Liver (tissue), 9 donors: ENCODE data around the gene PLXNA2. TPM values are rescaled to one million over a fixed set of nuclear protein-coding genes. Genes with fewer than 3 reads are reported as not detected.

ENCODE experiments used
- DNase-seq: peaks from one replicate; pipeline ENCODE4 v3.0.0-alpha.2; 2017; ENCODE audit warnings: low spot score
- H3K27ac ChIP-seq, 2 donors: one replicate each; pipeline ENCODE4 v1.7.0; 2013; ENCODE audit warnings: inconsistent platforms in 2 of 2, low read length in 2 of 2, control low read depth in 1 of 2, low read depth in 1 of 2, mild to moderate bottlenecking in 1 of 2
- H3K27me3 ChIP-seq, 4 donors: one replicate each; pipeline versions ENCODE4 v1.6.1 to v1.7.0; 2013; ENCODE audit warnings: low read length in 3 of 4, inconsistent platforms in 1 of 4, mild to moderate bottlenecking in 1 of 4, moderate library complexity in 1 of 4; ENCODE audit not compliant: control insufficient read depth in 4 of 4, insufficient read depth in 4 of 4
- H3K36me3 ChIP-seq, 4 donors: one replicate each; pipeline versions ENCODE4 v1.6.1 to v1.7.0; 2013; ENCODE audit warnings: low read length in 3 of 4, mild to moderate bottlenecking in 3 of 4, low read depth in 1 of 4, moderate library complexity in 1 of 4; ENCODE audit not compliant: control insufficient read depth in 4 of 4, insufficient read depth in 3 of 4
- H3K4me1 ChIP-seq, 4 donors: one replicate each; pipeline versions ENCODE4 v1.6.1 to v1.7.0; 2013; ENCODE audit warnings: low read length in 3 of 4, mild to moderate bottlenecking in 3 of 4, moderate library complexity in 1 of 4; ENCODE audit not compliant: control insufficient read depth in 4 of 4, insufficient read depth in 4 of 4
- H3K4me3 ChIP-seq, 3 donors: one replicate each; pipeline versions ENCODE4 v1.6.1 to v1.7.0; 2013; ENCODE audit warnings: low read length in 3 of 3, control low read depth in 1 of 3, low read depth in 1 of 3, mild to moderate bottlenecking in 1 of 3
- H3K9ac ChIP-seq, 2 donors: one replicate each; pipeline ENCODE4 v1.7.0; 2013; ENCODE audit warnings: low read length in 2 of 2, mild to moderate bottlenecking in 2 of 2, moderate library complexity in 2 of 2, control low read depth in 1 of 2, low read depth in 1 of 2
- H3K9me3 ChIP-seq, 4 donors: one replicate each; pipeline versions ENCODE4 v1.6.1 to v1.7.0; 2013; ENCODE audit warnings: low read length in 3 of 4; ENCODE audit not compliant: control insufficient read depth in 4 of 4
- CTCF ChIP-seq: fragments of 150-350 bp; IDR thresholded peaks from 2 replicates; pipeline ENCODE4 v1.5.1; 2017; ENCODE audit warnings: improper control_type of control experiment, low read depth, low read length; ENCODE audit not compliant: missing input control
- EGR1 ChIP-seq, 2 donors: IDR thresholded peaks; 2 replicates each; pipeline ENCODE4 v1.6.1; 2016 to 2018; ENCODE audit warnings: antibody characterized with exemption in 2 of 2, low read depth in 2 of 2
- FOXA1 ChIP-seq: IDR thresholded peaks from 2 replicates; pipeline ENCODE4 v1.6.1; 2016; ENCODE audit warnings: antibody characterized with exemption
- GABPA ChIP-seq, 2 donors: IDR thresholded peaks in 1 of 2; conservative IDR thresholded peaks in 1 of 2; 2 replicates each; pipeline ENCODE4 v1.6.1; 2016; ENCODE audit warnings: antibody characterized with exemption in 2 of 2, mild to moderate bottlenecking in 1 of 2, moderate library complexity in 1 of 2
- HNF4A ChIP-seq, 2 donors: conservative IDR thresholded peaks; 2 replicates each; pipeline ENCODE4 v1.6.1; 2016; ENCODE audit warnings: antibody characterized with exemption in 2 of 2, mild to moderate bottlenecking in 2 of 2
- HNF4G ChIP-seq: IDR thresholded peaks from 2 replicates; pipeline ENCODE4 v1.6.1; 2016; ENCODE audit warnings: antibody characterized with exemption
- JUND ChIP-seq, 2 donors: IDR thresholded peaks; 2 replicates each; pipeline ENCODE4 v1.6.1; 2016; ENCODE audit warnings: antibody characterized with exemption in 2 of 2
- MAX ChIP-seq: IDR thresholded peaks from 2 replicates; pipeline ENCODE4 v1.6.1; 2016; ENCODE audit warnings: antibody characterized with exemption
- NR2F2 ChIP-seq: IDR thresholded peaks from 2 replicates; pipeline ENCODE4 v1.6.1; 2016; ENCODE audit warnings: antibody characterized with exemption
- RAD21 ChIP-seq, 2 donors: IDR thresholded peaks; 2 replicates each; pipeline ENCODE4 v1.6.1; 2016; ENCODE audit warnings: antibody characterized with exemption in 2 of 2, mild to moderate bottlenecking in 2 of 2
- RXRA ChIP-seq, 2 donors: IDR thresholded peaks; 2 replicates each; pipeline ENCODE4 v1.6.1; 2017 to 2018; ENCODE audit warnings: antibody characterized with exemption in 2 of 2, mild to moderate bottlenecking in 1 of 2
- SP1 ChIP-seq: IDR thresholded peaks from 2 replicates; pipeline ENCODE4 v1.6.1; 2018; ENCODE audit warnings: antibody characterized with exemption, mild to moderate bottlenecking
- TAF1 ChIP-seq: conservative IDR thresholded peaks from 2 replicates; pipeline ENCODE4 v1.6.1; 2016; ENCODE audit warnings: antibody characterized with exemption, mild to moderate bottlenecking
- YY1 ChIP-seq: IDR thresholded peaks from 2 replicates; pipeline ENCODE4 v1.6.1; 2016; ENCODE audit warnings: antibody characterized with exemption, mild to moderate bottlenecking
- ZBTB33 ChIP-seq: IDR thresholded peaks from 2 replicates; pipeline ENCODE4 v1.6.1; 2016; ENCODE audit warnings: antibody characterized with exemption
- WGBS: extraction: QIAGEN DNeasy Blood & Tissue Kit; methylation state at CpG from one replicate; pipeline ENCODE4 v1.1.7; 2013; 5-methylcytosine and 5-hydroxymethylcytosine counted together
- polyA plus RNA-seq, 2 donors: library from polyadenylated mRNA; stranded (reverse) in 1 of 2; unstranded in 1 of 2; fragments of 200-250 nt in 1 of 2; fragments of >200 nt in 1 of 2; fragmentation: Nextera tagmentation in 1 of 2; extraction: Ambion mirVana in 1 of 2; gene quantifications; one replicate each; pipeline versions ENCODE4 v1.2.1 to v1.2.3, GENCODE V29; 2013 to 2015
- total RNA-seq, 2 donors: library from RNA; depleted of rRNA; stranded (reverse); fragments of >200 nt; gene quantifications; one replicate each; pipeline ENCODE4 v1.2.3, GENCODE V29; 2014
- TF ChIP-seq, protein P1 (sequence below): IDR thresholded peaks from 2 replicates; pipeline ENCODE4 v1.6.1; 2016; ENCODE audit warnings: antibody characterized with exemption, mild to moderate bottlenecking
- donor health status: healthy.
- donor health status: healthy.
- donor health status: healthy.
- donor health status: healthy.
- donor health status: healthy.

Gene PLXNA2
- total and polyA plus RNA-seq, 4 donors, result 1.8 to 9.2 (median 2.8) TPM

DNA sequence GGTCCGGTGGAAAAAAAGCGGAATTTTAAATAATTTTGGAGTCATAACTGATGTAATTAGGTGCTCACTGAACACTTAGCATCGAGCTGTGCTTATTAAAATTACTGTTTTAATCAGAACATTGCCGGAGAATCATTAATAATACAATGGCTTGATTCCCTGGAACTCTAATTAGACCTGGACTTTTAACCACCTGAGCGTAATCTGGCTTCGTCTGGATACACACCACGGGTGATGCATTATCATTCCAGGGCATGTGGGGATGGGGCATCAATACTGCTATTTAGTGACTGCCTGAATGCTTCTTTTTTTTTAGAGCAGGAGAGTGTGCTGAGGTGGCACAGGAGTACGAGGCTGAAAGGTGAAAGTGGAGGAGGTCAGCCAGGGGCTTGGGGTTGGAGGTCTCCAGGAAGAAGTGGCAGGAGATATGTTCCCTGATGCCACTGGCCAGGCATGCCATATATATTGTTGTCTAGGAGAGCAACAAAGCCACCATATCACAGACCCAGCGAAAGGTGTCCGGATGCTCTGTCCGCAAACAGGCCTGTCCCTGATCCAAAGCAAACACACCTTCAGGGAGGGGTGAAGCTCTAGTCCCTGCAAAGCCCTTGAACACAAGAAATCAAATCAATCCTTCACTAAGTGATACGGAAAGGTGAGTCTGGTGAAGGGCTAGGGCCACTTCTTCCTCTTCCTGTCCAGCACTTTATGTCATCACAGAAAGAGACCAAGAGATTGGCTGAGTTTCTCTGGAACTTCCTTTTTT, 125.2 kb downstream of the PLXNA2 start:
- Histone ChIP-seq H3K27me3 (no peaks in the 10 kb centered on the region), H3K4me3 (no peak overlapping the region), H3K9me3 (no peaks in the 10 kb centered on the region), H3K36me3 (no peaks in the 10 kb centered on the region), H3K9ac (no peak overlapping the region), H3K27ac (peak overlapping the region; percentile 37 to 72), H3K4me1 (peaks cover 7 to 24% (median 16%) of the 10 kb centered on the region in 4 donors)
- WGBS, result 53% methylated on average over 12 of the region's 12 CpGs
- TF ChIP-seq GABPA (IDR thresholded peaks at IDR 0.05 in 1 of 2, conservative IDR thresholded peaks at IDR 0.05 in 1 of 2), result no peak
- no peak for TF ChIP-seq TAF1
- TF ChIP-seq, protein P1, sequence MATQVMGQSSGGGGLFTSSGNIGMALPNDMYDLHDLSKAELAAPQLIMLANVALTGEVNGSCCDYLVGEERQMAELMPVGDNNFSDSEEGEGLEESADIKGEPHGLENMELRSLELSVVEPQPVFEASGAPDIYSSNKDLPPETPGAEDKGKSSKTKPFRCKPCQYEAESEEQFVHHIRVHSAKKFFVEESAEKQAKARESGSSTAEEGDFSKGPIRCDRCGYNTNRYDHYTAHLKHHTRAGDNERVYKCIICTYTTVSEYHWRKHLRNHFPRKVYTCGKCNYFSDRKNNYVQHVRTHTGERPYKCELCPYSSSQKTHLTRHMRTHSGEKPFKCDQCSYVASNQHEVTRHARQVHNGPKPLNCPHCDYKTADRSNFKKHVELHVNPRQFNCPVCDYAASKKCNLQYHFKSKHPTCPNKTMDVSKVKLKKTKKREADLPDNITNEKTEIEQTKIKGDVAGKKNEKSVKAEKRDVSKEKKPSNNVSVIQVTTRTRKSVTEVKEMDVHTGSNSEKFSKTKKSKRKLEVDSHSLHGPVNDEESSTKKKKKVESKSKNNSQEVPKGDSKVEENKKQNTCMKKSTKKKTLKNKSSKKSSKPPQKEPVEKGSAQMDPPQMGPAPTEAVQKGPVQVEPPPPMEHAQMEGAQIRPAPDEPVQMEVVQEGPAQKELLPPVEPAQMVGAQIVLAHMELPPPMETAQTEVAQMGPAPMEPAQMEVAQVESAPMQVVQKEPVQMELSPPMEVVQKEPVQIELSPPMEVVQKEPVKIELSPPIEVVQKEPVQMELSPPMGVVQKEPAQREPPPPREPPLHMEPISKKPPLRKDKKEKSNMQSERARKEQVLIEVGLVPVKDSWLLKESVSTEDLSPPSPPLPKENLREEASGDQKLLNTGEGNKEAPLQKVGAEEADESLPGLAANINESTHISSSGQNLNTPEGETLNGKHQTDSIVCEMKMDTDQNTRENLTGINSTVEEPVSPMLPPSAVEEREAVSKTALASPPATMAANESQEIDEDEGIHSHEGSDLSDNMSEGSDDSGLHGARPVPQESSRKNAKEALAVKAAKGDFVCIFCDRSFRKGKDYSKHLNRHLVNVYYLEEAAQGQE, result no peak
- TF ChIP-seq HNF4A (conservative IDR thresholded peaks at IDR 0.05), result peak in 1 of 2 donors; percentile 42
- no peak for TF ChIP-seq YY1
- TF ChIP-seq HNF4G, result no peak
- no peak for TF ChIP-seq SP1
- TF ChIP-seq NR2F2, result peak; percentile 10
- TF ChIP-seq JUND (IDR thresholded peaks at IDR 0.05), result peak in 1 of 2 donors; percentile 21
- peak in 1 of 2 donors; percentile 11 for TF ChIP-seq RAD21 (IDR thresholded peaks at IDR 0.05)
- no peak for TF ChIP-seq EGR1 (IDR thresholded peaks at IDR 0.05; ENCODE audit: low read depth in 2 of 2)
- peak; percentile 11 to 41 for TF ChIP-seq RXRA (IDR thresholded peaks at IDR 0.05)
- no peak for DNase-seq

DNA sequence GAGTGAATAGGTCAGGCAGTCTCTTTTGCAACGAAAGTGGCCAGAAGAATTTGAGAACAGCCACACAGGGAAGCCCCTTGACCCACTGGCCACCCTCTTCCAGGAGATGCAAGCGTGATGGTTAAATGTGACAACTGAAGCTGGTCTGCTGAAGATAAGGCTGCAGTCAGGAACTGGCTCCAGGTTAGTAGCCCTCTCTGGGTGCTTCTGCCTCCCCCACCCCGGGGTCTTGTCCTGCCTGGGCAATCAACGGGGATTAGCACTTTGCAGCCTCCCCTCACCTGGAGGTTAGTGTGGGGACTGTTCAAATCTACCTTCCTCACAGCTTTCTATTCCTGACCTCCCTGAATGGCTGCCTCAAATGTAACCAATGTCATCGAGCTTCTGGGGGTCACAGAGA, 125.9 kb downstream of the PLXNA2 start:
- Histone ChIP-seq H3K9ac (no peak overlapping the region), H3K4me1 (peaks cover 7 to 24% (median 16%) of the 10 kb centered on the region in 4 donors), H3K36me3 (no peaks in the 10 kb centered on the region), H3K27me3 (no peaks in the 10 kb centered on the region), H3K4me3 (no peak overlapping the region), H3K27ac (no peak overlapping the region), H3K9me3 (no peaks in the 10 kb centered on the region)
- 64% methylated on average over 5 of the region's 5 CpGs for WGBS
- DNase-seq, result no peak
- no peak for TF ChIP-seq CTCF
- no peak for TF ChIP-seq MAX
- TF ChIP-seq SP1, result no peak
- no peak for TF ChIP-seq FOXA1
- TF ChIP-seq ZBTB33, result no peak
- TF ChIP-seq TAF1, result no peak
